Measurements from ENCODE around the gene PLCG1.
"Not testable (repeated sequence)": the region's sequence is repeated elsewhere in the genome, so short reads cannot be mapped to it uniquely, and the experiment has no call there.

The PLCG1 gene

DNA sequence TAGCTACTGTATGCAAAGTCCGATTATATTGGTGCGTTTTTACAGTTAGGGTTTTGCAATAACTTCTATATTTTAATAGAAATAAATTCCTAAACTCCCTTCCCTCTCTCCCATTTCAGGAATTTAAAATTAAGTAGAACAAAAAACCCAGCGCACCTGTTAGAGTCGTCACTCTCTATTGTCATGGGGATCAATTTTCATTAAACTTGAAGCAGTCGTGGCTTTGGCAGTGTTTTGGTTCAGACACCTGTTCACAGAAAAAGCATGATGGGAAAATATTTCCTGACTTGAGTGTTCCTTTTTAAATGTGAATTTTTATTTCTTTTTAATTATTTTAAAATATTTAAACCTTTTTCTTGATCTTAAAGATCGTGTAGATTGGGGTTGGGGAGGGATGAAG is 13.7 kb upstream of the PLCG1 start:
- H3K4me3 ChIP-seq (ENCODE audit: low read depth, low read length): no peak overlapping the region
- in situ Hi-C loops (cut with HindIII; ENCODE audit: low sequenced_read_pairs): no loop called here
- DNase-seq (ENCODE audit: low read depth, low spot score): no peak
- TF ChIP-seq, protein P1, sequence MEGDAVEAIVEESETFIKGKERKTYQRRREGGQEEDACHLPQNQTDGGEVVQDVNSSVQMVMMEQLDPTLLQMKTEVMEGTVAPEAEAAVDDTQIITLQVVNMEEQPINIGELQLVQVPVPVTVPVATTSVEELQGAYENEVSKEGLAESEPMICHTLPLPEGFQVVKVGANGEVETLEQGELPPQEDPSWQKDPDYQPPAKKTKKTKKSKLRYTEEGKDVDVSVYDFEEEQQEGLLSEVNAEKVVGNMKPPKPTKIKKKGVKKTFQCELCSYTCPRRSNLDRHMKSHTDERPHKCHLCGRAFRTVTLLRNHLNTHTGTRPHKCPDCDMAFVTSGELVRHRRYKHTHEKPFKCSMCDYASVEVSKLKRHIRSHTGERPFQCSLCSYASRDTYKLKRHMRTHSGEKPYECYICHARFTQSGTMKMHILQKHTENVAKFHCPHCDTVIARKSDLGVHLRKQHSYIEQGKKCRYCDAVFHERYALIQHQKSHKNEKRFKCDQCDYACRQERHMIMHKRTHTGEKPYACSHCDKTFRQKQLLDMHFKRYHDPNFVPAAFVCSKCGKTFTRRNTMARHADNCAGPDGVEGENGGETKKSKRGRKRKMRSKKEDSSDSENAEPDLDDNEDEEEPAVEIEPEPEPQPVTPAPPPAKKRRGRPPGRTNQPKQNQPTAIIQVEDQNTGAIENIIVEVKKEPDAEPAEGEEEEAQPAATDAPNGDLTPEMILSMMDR (IDR thresholded peaks at IDR 0.05; ENCODE audit: low read depth, low read length): no peak

DNA sequence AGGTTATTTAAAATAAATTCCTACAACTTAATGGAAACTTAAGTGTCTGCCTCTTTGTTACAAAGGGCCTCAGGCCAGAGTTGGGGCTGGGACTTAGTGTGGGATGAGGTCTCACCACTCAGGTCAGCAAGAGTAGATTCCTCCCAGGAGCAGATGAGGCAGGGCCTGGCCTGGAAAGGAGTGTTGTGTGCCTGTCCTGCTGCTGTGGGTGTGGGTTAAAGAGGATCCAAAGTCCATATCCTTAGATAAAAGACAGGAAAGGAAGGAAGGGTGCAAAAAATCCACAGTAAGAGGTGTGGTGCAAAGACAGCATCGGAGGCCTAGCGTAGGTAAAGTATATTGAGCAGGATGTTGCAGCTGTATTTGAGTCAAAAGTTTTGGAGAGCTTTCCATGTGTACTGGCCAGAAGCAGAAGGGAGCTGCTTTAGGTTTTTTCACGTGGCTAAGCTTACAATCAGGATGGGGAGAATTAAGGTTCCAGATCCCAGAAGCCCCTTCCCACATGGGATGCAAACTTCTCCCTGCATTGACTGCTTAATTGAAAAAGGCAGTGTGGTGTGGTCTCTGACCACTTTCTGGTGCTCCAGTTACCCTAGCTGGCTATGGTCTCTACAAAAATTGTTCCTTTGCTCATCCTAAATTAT is 12.8 kb upstream of the PLCG1 start:
- in situ Hi-C loops (cut with HindIII; ENCODE audit: low sequenced_read_pairs): no loop called here
- DNase-seq (ENCODE audit: low read depth, low spot score): no peak
- TF ChIP-seq, protein P1 (IDR thresholded peaks at IDR 0.05; ENCODE audit: low read depth, low read length): no peak
- H3K4me3 ChIP-seq (ENCODE audit: low read depth, low read length): no peak overlapping the region

DNA sequence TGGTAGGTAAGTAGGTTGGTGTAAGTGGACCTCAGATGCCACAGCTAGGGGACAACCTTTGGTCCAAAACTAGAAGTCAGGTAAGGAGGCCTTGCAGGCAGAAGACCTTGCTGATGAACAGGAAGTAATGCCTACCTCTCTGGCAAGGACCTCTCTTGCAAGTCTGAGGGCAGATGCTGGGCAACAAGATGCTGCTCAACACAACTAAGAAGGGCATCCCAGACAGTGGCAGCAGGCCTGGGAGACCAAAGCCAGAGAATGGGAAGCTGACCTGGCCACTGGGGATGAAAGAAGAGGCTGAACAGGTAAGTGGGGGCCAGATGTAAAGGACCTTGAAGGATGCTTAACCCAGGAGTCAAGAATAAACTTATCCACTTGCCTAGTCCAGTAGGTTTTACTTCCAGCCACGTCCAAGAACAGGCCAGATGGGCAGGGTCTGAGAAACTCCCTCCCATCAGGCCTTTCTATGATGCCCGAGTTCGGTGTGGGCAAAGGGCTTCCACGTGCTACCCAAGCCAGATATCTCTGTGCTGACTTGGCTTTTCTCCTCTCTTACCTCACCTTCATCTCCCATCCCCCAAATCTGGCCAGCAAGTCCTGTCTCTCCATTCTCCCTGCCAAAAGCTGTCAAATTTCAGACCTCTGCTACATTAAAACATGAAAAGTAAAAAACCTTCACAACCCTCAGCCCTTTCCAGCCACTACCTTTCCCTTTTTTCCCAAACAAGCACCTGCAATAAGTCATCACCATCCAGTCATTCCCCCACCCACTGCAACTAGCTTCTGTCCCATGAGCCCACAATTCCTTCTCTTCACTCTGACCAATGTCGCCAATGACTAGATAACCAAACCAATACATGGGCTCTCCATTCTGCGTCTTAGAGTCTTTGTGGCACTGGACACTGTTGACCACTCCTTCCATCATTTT is 11.5 kb upstream of the PLCG1 start:
- DNase-seq (ENCODE audit: low read depth, low spot score): no peak
- TF ChIP-seq, protein P1 (IDR thresholded peaks at IDR 0.05; ENCODE audit: low read depth, low read length): no peak
- no peak overlapping the region for H3K4me3 ChIP-seq (ENCODE audit: low read depth, low read length)
- in situ Hi-C loops (cut with HindIII; ENCODE audit: low sequenced_read_pairs): no loop called here

DNA sequence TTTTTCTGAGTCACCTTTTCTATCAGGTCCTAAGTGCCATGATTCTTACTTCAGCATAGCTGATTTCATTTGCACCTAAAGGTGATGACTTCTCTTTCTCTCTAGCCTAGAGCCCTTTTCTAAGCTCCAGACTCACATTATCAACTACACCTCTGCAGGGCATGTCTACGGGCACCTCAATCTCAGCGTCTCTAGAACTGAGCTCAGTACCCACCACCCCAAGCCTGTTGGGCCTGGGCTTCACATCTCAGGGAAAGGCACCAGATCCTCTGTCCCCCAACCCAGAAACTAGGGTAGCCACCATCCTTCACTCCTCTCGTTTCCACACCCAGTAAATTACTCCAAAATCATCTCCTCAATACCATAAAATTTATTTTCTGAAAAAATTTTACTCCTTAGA is 10.6 kb upstream of the PLCG1 start:
- H3K4me3 ChIP-seq (ENCODE audit: low read depth, low read length): no peak overlapping the region
- DNase-seq (ENCODE audit: low read depth, low spot score): no peak
- TF ChIP-seq, protein P1 (IDR thresholded peaks at IDR 0.05; ENCODE audit: low read depth, low read length): no peak
- in situ Hi-C loops (cut with HindIII; ENCODE audit: low sequenced_read_pairs): no loop called here

DNA sequence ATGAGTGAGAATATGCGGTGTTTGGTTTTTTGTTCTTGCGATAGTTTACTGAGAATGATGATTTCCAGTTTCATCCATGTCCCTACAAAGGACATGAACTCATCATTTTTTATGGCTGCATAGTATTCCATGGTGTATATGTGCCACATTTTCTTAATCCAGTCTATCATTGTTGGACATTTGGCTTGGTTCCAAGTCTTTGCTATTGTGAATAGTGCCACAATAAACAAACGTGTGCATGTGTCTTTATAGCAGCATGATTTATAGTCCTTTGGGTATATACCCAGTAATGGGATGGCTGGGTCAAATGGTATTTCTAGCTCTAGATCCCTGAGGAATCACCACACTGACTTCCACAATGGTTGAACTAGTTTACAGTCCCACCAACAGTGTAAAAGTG is 9.0 kb upstream of the PLCG1 start:
- DNase-seq (ENCODE audit: low read depth, low spot score); H3K4me3 ChIP-seq (ENCODE audit: low read depth, low read length); in situ Hi-C loops (cut with HindIII; ENCODE audit: low sequenced_read_pairs): not testable (repeated sequence)

DNA sequence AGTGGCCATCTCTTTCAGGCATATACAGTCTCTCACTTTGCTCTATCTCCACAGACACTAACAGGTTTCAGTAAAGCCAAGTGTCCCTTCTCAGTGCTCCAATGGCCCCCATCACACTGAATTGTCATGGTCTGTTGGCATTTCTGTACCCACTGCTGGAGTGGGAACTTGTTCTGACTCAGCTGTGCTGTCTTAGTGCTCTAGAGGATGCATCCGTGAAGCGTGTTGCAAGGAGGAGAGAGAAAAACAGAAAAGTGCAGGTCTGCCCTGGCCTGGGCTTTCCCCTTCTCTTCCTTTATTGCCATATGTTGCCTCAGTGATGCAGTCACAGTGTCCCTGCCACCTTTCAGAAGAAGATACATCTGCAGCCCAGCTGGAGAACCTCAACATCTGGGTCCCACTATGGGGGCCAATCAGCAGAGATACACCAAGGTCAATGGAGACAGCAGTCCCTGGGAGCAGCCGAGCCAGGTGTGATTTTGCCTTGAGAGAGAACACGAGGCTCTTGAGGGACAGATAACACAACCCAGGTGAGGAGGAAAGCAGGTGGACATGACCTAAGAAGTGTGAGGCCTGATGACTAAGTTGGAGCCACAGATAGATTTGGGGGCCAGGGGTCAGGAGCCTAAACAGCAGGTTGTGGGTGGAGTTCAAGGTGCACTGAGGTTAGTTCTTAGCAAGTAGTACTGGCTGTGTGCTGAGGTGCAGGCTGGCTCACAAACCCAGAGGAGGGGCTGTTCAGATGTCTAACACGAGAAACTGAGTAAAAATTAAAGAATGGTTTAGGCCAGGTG is 5.6 kb upstream of the PLCG1 start:
- in situ Hi-C loops (cut with HindIII; ENCODE audit: low sequenced_read_pairs): no loop called here
- no peak overlapping the region for H3K4me3 ChIP-seq (ENCODE audit: low read depth, low read length)
- TF ChIP-seq, protein P1 (IDR thresholded peaks at IDR 0.05; ENCODE audit: low read depth, low read length): no peak
- no peak for DNase-seq (ENCODE audit: low read depth, low spot score)

DNA sequence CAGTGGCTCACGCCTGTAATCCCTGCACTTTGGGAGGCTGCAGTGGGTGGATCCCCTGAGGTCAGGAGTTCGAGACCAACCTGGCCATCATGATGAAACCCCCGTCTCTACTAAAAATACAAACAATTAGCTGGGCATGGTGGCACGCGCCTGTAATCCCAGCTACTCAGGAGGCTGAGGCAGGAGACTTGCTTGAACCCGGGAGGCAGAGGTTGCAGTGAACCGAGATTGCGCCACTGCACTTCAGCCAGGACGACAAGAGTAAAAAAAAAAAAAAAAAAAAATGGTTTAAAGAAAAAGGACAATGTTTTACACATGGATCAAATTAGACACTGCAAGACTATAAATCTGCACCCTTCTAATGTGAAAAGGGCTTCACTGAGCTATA is 5.0 kb upstream of the PLCG1 start:
- DNase-seq (ENCODE audit: low read depth, low spot score); H3K4me3 ChIP-seq (ENCODE audit: low read depth, low read length); in situ Hi-C loops (cut with HindIII; ENCODE audit: low sequenced_read_pairs): not testable (repeated sequence)
